Measurements from ENCODE around the gene NUP160. TPM values are rescaled to one million over a fixed set of nuclear protein-coding genes. Genes with fewer than 3 reads are reported as not detected.
"Not testable (repeated sequence)": the region's sequence is repeated elsewhere in the genome, so short reads cannot be mapped to it uniquely, and the experiment has no call there.

NUP160 gene
- total RNA-seq, 2 donors from 2014 or later: 82.1 to 87.6 TPM

GRCh38 chr11:47870404-47870803 is 22.3 kb upstream of the NUP160 start:
- WGBS, 2 experiments (ENCODE audit: insufficient coverage in 1 of 2, insufficient read length in 1 of 2): 83% methylated on average over 2 of the region's 2 CpGs; no CpG with 5 or more reads in 1 of the 2 experiments
- no peaks in the 10 kb centered on the region for H3K4me1 ChIP-seq (ENCODE audit: control insufficient read depth, insufficient read depth, low read length)
- no peak overlapping the region for H3K9ac ChIP-seq (ENCODE audit: extremely low read depth, low read length, poor library complexity, severe bottlenecking)
- Mint-ChIP-seq H3K4me1 (no peaks in the 10 kb centered on the region), H3K27ac (no peak overlapping the region), H3K4me3 (no peak overlapping the region), H3K27me3 (ENCODE audit: insufficient read depth) (peaks cover 3% of the 10 kb centered on the region), H3K9me3 (peaks cover 18% of the 10 kb centered on the region), H3K36me3 (ENCODE audit: low read depth) (no peaks in the 10 kb centered on the region)
- H3K9me3 ChIP-seq (ENCODE audit: control insufficient read depth, low read length): peaks cover 9% of the 10 kb centered on the region
- no peak for DNase-seq
- no peak for TF ChIP-seq CTCF (conservative IDR thresholded peaks at IDR 0.05)
- H3K27me3 ChIP-seq (ENCODE audit: control insufficient read depth, insufficient read depth, low read length, poor library complexity, severe bottlenecking): peaks cover 5% of the 10 kb centered on the region
- no peak overlapping the region for H3K27ac ChIP-seq (ENCODE audit: low read depth, low read length)
- H3K4me3 ChIP-seq (ENCODE audit: low read length): no peak overlapping the region
- H3K36me3 ChIP-seq (ENCODE audit: control insufficient read depth, insufficient read depth, low read length): no peaks in the 10 kb centered on the region

GRCh38 chr11:47869544-47870393 is 21.6 kb upstream of the NUP160 start:
- peaks cover 2% of the 10 kb centered on the region for H3K9me3 ChIP-seq (ENCODE audit: control insufficient read depth, low read length)
- no peaks in the 10 kb centered on the region for H3K36me3 Mint-ChIP-seq (ENCODE audit: low read depth)
- H3K4me1 ChIP-seq (ENCODE audit: control insufficient read depth, insufficient read depth, low read length): no peaks in the 10 kb centered on the region
- H3K9me3 Mint-ChIP-seq: peaks cover 12% of the 10 kb centered on the region
- no peaks in the 10 kb centered on the region for H3K36me3 ChIP-seq (ENCODE audit: control insufficient read depth, insufficient read depth, low read length)
- H3K27ac Mint-ChIP-seq: no peak overlapping the region
- H3K4me1 Mint-ChIP-seq: no peaks in the 10 kb centered on the region
- 86 to 97% methylated on average over 1 to 2 of the region's 2 CpGs for WGBS, 2 experiments (ENCODE audit: insufficient coverage in 1 of 2, insufficient read length in 1 of 2)
- H3K9ac ChIP-seq (ENCODE audit: extremely low read depth, low read length, poor library complexity, severe bottlenecking): no peak overlapping the region
- no peak for TF ChIP-seq CTCF (conservative IDR thresholded peaks at IDR 0.05)
- H3K27me3 ChIP-seq (ENCODE audit: control insufficient read depth, insufficient read depth, low read length, poor library complexity, severe bottlenecking): peaks cover 5% of the 10 kb centered on the region
- H3K4me3 ChIP-seq (ENCODE audit: low read length): no peak overlapping the region
- no peak overlapping the region for H3K27ac ChIP-seq (ENCODE audit: low read depth, low read length)
- H3K27me3 Mint-ChIP-seq (ENCODE audit: insufficient read depth): peaks cover 3% of the 10 kb centered on the region
- DNase-seq: no peak
- H3K4me3 Mint-ChIP-seq: no peak overlapping the region

- Histone ChIP-seq H3K27ac (ENCODE audit: low read depth, low read length) (no peak overlapping the region), H3K9ac (ENCODE audit: extremely low read depth, low read length, poor library complexity, severe bottlenecking) (no peak overlapping the region), H3K4me3 (ENCODE audit: low read length) (no peak overlapping the region), H3K4me1 (ENCODE audit: control insufficient read depth, insufficient read depth, low read length) (no peaks in the 10 kb centered on the region), H3K9me3 (ENCODE audit: control insufficient read depth, low read length) (no peaks in the 10 kb centered on the region), H3K27me3 (ENCODE audit: control insufficient read depth, insufficient read depth, low read length, poor library complexity, severe bottlenecking) (peaks cover 5% of the 10 kb centered on the region), H3K36me3 (ENCODE audit: control insufficient read depth, insufficient read depth, low read length) (no peaks in the 10 kb centered on the region)
- H3K4me1 Mint-ChIP-seq: no peaks in the 10 kb centered on the region
- H3K36me3 Mint-ChIP-seq (ENCODE audit: low read depth): no peaks in the 10 kb centered on the region
- no peak for TF ChIP-seq CTCF (conservative IDR thresholded peaks at IDR 0.05)
- whole genome bisulfite sequencing, 2 experiments (ENCODE audit: insufficient coverage in 1 of 2, insufficient read length in 1 of 2): 98 to 100% methylated on average over 1 to 3 of the region's 3 CpGs
- DNase-seq: no peak
- no peak overlapping the region for H3K27ac Mint-ChIP-seq
- H3K9me3 Mint-ChIP-seq: peaks cover 1% of the 10 kb centered on the region
- H3K27me3 Mint-ChIP-seq (ENCODE audit: insufficient read depth): peaks cover 3% of the 10 kb centered on the region
- H3K4me3 Mint-ChIP-seq: no peak overlapping the region
These were observed 19.7 kb upstream of the NUP160 start for GRCh38 chr11:47867823-47868222.

GRCh38 chr11:47866892-47867291 is 18.7 kb upstream of the NUP160 start:
- not testable (repeated sequence) for H3K27ac ChIP-seq (ENCODE audit: low read depth, low read length); H3K4me3 ChIP-seq (ENCODE audit: low read length); H3K9me3 Mint-ChIP-seq; H3K27ac Mint-ChIP-seq; H3K9me3 ChIP-seq (ENCODE audit: control insufficient read depth, low read length); H3K36me3 Mint-ChIP-seq (ENCODE audit: low read depth); H3K4me1 Mint-ChIP-seq; H3K36me3 ChIP-seq (ENCODE audit: control insufficient read depth, insufficient read depth, low read length); H3K27me3 ChIP-seq (ENCODE audit: control insufficient read depth, insufficient read depth, low read length, poor library complexity, severe bottlenecking); H3K4me3 Mint-ChIP-seq; H3K9ac ChIP-seq (ENCODE audit: extremely low read depth, low read length, poor library complexity, severe bottlenecking); H3K4me1 ChIP-seq (ENCODE audit: control insufficient read depth, insufficient read depth, low read length); DNase-seq; H3K27me3 Mint-ChIP-seq (ENCODE audit: insufficient read depth)
- whole genome bisulfite sequencing, 2 experiments (ENCODE audit: insufficient coverage in 1 of 2, insufficient read length in 1 of 2): 83 to 100% methylated on average over 3 to 6 of the region's 6 CpGs

Measured in endodermal cell (in vitro differentiated cells).